Erythroblast (primary cell): Measurements from ENCODE around the gene APP.
"Not testable (repeated sequence)": the region's sequence is repeated elsewhere in the genome, so short reads cannot be mapped to it uniquely, and the experiment has no call there.

ENCODE experiments used
- DNase-seq, 2 experiments: peaks; one replicate each; lab custom pipeline; 2025; lab: John Stamatoyannopoulos, UW
- GATA1 ChIP-seq: IDR thresholded peaks from 2 replicates; pipeline ENCODE4 v1.6.1; 2011; ENCODE audit warnings: low read depth, mild to moderate bottlenecking, control low read depth, low read length, moderate library complexity
- POLR2A ChIP-seq: IDR thresholded peaks from 2 replicates; pipeline ENCODE4 v1.6.1; 2011; ENCODE audit warnings: mild to moderate bottlenecking, low read length

The APP gene

DNA sequence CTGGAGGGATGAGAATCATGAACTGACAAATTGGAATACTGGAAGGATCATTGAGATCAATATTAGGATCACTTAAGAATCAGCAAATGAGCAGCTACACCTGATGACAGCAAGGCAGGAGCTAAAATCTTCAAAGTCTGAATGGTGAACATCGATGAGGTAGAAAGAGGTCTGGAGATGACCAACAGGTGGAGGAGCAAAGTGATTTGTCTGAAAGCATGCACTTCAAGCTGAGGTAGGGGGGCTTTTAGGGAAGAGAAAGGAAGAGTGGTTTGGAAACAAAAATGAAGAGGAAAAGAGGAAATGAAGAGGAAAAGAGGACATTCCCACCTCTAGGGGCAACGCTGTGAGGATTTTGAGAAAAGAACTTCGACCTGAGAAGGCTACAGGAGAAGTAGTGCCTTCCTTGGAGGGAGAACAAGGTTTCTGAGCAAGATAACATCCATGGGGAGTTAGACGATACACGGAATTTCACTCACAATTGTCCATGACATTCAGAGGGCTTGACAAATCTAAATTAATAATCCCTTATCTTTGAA is 79.0 kb downstream of the APP start:
- TF ChIP-seq POLR2A = no peak
- no peak for TF ChIP-seq GATA1
- DNase-seq = no peak

DNA sequence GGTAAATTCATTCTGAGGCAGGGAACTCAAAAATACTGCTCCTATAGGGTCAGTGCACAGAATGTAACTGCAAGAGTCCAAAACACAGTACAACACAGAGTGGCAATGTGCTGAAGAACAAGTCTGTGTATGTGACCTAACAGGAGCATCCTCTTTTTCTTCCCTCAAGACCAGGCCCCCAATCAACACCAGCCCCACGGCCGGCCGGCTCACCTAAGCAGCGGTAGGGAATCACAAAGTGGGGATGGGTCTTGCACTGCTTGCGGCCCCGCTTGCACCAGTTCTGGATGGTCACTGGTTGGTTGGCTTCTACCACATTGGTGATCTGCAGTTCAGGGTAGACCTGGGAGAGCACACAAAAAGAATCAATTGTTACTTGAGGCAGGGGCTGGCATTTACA is 80.8 kb downstream of the APP start:
- no peak for TF ChIP-seq GATA1
- TF ChIP-seq POLR2A = no peak
- DNase-seq = no peak

DNA sequence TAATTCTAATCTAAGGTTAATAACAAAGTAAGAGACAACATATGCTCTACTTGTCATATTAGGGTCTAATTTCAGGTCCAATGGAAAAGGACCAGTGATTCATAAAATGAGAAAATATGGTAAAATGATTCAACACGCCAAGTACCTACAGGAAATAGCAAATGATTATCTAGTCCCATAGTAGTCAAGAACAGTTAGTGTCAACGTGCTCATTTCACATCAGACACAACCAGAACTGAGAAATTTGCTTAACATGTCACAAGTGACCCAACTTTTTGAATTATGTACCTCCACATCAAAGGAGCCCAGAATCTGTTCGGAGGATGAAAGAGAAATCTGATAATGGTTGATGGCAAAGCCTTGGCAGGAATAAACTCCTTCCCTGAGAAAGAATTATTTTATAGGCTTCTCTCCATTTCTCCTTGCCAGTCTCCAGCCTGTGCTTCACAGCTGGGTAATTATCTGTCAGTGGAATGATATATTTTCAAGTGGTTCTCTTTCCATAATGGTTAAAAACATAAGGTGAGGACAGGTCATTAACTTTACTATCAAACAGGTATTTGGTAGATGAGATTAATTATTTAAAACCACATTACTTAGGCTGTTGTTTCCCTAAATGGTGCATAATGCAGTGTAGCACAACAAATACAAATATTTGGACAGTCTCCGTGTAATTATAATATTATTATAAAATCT is 83.2 kb downstream of the APP start:
- TF ChIP-seq GATA1 (no peak), POLR2A (no peak)
- no peak for DNase-seq

DNA sequence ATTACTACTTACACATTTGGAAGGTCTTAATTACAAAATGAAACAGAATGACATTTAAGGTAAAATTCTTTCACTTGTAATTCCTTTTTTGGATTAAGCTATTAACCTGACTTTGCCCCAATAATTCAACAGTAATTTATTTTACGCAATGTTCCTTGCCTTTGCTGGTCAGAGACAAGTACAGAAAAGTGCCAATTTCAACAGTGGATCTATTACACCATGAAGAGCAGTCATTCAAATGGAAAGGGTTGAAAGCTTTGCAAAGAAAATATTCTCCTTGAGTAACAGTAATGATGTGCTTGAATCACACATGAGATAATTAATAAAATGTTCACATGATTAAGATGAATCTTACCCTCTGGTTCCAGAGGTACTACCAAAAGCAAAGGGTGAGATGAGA is 84.7 kb downstream of the APP start:
- no peak for DNase-seq
- TF ChIP-seq GATA1 (no peak), POLR2A (no peak)

DNA sequence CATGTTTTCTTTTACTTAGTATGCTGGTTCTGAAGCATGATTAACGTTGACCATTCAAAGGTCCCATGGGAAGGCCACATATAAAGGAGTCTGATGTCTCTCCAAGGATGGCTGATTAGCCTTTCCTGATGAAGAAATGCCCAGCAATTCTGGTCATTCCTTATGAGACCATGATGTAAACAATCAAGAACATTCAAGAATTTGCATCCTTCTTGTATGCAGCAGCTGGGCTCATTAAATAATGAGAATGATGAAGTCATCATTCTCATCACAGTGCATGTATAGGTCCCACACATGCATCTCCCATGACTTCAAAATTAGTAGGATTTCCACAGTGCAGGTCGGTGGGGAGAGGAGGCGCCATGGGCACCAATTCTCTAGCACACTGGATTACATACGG is 85.4 kb downstream of the APP start:
- TF ChIP-seq GATA1 (no peak), POLR2A (no peak)
- DNase-seq = no peak

DNA sequence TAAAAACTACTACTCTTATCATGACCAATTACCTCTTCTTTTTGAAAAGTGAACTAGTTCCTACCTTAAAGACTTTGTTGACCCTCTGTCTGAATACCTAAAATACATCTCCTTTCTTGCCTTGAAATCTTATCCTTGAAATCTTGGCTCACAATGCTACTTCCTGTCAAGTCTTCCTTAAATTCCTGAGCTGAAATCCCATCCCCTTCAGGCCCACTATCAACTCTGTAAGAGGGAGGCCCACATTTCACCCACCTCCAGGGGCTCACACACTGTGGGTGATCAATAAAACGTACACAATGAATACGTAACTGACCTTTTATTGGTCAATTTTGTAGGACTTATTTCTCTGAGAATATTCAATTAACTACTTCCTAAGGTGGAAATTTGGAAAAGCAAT is 88.0 kb downstream of the APP start:
- no peak for DNase-seq
- TF ChIP-seq POLR2A (no peak), GATA1 (no peak)

DNA sequence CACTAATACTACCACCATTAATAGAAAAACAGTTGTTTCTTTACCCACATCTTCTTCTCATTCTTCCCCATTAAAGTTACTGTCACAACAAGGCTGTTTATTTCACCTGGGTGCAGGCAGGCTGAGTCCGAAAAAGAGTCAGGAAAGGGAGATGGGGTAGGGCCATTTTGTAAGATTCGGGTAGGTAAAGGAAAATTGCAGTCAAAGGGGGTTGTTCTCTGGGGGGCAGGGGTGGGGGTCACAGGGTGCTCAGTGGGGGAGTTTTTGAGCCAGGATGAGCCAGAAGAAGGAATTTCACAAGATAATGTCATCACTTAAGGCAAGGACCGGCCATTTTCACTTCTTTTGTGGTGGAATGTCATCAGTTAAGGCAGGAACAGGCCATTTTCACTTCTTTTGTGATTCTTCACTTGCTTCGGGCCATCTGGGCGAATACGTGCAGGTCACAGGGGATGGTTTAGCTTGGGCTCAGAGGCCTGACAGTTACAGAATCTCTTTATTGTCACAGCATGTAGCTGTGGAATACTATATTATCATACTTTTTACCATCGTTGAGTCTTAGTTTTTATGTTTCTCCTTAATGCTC is 89.3 kb downstream of the APP start:
- not testable (repeated sequence) for DNase-seq

DNA sequence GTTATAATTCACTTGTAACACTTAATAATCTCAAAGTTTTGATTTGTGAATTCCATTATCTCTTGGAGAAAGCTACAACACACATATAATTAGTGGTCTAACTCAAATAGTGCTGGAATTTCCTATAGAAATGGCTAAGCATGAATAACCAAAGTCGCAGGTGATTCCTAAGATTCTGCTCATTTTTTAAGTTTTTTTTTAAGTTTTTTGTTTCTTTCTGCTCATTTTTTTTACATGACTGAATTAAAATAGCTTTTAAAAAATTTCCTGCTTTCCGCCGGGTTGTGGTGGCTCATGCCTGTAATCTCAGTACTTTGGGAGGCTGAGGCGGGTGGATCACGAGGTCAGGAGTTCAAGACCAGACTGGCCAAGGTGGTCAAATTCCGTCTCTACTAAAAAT is 90.4 kb downstream of the APP start:
- DNase-seq = no peak

DNA sequence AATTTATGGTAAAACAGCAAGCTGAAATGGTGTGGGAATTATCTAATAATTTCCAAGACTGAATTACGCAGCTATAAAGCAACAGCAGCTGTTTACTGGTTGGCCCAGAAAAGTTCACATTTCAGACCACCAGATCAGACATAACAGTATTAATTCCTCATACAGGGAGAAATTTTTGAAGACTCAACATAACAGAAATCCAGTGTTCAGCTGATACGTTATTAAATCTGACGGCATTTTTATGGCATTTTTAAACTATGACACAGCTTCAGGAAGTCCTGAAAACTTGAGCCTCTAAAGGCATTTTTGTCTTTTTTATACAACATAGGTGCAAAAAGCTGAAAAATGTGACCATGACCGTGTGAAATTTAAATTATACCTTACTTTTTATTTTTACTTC is 91.2 kb downstream of the APP start:
- DNase-seq = no peak
- TF ChIP-seq POLR2A (no peak), GATA1 (no peak)

More for the DNA sequence above, 90.4 kb downstream of the APP start:
- TF ChIP-seq POLR2A = no peak
- no peak for TF ChIP-seq GATA1

DNA sequence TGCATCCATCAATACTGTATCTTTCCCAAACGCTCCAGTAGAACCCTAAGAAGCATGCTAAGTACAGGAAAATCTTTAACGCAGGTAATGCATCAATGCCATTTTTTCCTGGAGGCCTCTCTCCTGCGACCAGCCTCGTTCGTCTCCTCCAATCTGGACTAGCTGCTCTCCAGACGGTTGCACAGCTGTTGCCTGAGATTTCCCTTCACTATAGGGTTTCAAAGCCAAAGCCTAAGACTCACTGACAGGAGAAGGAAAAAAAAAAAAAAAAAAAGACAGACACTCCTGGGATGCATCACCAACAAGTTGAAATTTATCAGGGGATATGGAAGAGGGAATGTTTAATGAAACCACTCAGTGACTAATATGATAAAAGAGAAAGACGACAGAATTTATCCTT is 93.0 kb downstream of the APP start:
- DNase-seq = no peak
- TF ChIP-seq POLR2A = no peak
- no peak for TF ChIP-seq GATA1

DNA sequence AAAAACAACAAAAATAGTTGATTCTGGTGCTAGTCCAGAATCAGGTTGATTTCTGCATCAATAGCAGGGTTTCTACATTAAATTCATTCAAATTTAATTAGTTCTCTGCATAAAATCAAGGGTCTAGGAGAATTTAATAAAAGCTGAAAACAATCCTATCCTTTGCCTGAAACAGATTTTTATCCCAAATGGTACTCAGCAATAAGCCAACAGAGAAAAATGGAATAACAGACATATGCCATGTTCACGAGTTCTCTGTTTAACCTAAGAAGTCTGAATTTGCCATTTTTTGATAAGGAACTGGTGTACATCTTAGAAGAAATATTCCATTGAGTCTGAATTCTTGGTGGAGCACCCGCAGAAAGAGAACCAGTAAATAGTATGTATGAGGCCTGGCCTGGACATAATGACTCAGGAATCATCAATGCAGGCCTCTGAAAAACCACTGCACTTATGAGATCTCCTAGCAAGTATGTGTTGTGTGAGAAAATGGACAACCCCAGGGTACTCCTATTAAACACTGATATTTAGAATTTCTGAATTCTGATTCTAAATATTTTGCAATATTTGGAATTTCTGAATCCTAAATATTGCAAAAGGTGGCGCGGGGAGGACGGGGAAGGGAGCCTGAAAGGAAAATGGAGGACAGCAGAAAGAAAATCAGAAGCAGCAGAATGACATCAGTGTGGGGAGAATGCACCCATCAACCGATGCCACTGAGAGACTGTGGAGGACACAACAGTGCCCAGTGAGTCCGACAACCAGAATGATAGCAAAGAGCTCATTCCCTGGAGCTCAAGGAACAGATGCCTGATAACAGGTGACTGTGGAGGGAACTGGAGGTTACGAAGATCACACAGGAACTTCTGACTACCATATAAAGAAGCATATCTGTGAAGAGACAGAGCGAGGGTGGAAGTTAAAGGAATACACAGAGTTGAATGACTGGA is 97.6 kb downstream of the APP start:
- DNase-seq = no peak
- TF ChIP-seq POLR2A (no peak), GATA1 (no peak)

DNA sequence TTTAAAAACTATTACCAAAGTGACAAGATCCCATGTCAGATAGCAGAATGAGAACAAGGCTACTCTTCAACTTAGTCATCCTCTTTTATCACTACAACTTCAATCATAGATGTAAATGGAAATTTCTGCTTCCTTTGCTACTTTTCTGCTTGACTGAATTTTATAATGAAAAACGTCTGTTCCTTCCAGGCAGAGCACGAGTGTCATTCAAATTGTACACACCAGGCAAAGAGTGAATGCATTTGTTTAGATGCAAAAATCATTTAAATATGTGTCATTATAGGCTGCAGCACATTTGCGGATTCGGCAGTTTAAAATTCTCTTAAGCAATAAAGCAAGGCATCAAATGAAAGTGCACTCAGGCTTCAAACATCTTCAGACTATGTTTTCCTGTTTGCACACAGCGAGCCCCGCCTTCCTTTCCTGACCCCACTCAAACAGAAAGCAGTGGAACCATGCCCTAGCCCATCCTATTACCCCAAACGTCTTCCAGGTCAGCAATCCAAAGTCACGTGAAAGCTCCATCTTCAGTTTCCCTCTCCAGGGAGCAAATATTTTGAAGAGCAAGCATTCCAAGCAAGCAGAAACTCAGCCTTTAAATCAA is 99.6 kb downstream of the APP start:
- no peak for DNase-seq
- TF ChIP-seq POLR2A (no peak), GATA1 (no peak)

DNA sequence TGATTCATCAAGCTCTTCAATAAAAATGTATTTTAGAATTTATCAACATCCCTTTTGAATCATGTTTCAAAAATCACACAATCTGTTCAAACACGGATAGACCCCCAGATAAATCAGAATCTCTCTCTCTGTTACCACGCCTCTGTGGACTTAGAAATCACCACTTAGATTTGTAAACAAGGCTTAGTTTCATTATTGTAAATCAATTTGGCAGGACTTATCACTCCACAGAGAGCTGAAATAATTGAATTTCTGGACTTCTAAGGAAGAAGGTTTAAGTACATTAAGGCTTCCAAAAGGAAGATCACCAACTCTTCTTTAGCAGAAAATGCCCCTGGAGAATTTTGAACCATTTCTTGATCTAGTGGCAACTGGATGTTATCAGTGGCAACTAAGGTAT is 100.4 kb downstream of the APP start:
- no peak for DNase-seq
- TF ChIP-seq POLR2A = no peak
- no peak for TF ChIP-seq GATA1

DNA sequence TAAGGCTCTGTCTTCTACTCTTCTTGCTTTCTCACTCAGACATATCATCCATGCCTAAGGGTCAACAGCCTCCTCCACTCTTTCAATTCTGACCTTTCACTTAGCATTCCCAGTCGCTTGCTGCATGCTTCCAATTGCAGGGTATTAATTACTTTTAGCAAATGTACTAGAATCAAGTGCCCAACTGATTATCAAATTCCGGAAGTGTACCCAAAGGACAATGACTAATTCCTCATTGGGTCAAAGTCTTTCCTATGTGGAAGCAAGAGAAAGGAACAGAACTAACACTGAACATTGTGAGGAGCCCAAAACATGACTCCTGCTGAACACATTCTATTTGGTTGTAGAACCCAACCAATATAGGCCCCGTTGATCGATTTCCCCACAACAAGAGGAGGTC is 101.8 kb downstream of the APP start:
- TF ChIP-seq GATA1 = no peak
- TF ChIP-seq POLR2A = no peak
- DNase-seq = no peak
